Measurements from ENCODE around the gene GCN1. TPM values are rescaled to one million over a fixed set of nuclear protein-coding genes. Genes with fewer than 3 reads are reported as not detected.

The GCN1 gene
- total RNA-seq, 1 experiment from 2014 or later, result 181 TPM

DNA sequence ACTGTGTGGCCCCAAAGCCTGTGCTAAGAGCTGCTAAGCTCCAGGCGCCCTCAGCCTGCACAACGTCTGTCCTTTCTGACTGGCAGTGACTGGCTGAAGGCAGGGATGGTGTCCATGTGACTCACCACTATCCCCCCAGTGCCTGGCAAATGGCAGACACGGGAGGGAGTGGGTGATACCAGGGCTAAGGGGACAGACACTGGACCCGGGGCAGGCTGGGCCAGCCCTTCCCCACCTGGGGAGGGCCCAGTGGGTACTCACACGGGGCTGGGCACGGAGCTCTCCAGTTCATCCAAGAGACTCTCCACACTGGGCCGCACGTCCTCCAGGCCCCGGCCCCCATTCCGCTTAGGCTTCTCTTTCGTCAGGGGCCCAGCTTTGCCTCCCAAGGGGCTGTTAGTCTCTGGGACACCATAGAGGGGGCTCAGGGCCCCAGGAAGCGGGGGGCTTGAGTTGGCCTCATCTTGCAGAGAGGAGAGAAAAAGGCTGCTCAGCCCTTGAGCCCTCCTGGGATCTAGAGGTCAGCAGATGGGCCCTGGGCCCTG, 27.8 kb upstream of the GCN1 start:
- ATAC-seq (no peak), DNase-seq (ENCODE audit: low spot score) (no peak)
- peaks cover 36% of the 10 kb centered on the region for H3K36me3 Mint-ChIP-seq
- CTCF ChIA-PET, result interaction anchor here (0.5 to 2.4 kb wide), 4 partner anchors 21 to 104 kb away, joined by 3 to 10 read pairs (median 4); partner anchors contain the start of genes PXN, RPLP0 and SIRT4
- H3K27me3 Mint-ChIP-seq (ENCODE audit: low read depth), result no peaks in the 10 kb centered on the region
- TF ChIP-seq, protein P1, sequence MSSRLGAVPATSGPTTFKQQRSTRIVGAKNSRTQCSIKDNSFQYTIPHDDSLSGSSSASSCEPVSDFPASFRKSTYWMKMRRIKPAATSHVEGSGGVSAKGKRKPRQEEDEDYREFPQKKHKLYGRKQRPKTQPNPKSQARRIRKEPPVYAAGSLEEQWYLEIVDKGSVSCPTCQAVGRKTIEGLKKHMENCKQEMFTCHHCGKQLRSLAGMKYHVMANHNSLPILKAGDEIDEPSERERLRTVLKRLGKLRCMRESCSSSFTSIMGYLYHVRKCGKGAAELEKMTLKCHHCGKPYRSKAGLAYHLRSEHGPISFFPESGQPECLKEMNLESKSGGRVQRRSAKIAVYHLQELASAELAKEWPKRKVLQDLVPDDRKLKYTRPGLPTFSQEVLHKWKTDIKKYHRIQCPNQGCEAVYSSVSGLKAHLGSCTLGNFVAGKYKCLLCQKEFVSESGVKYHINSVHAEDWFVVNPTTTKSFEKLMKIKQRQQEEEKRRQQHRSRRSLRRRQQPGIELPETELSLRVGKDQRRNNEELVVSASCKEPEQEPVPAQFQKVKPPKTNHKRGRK (CRISPR knock-in tag; IDR thresholded peaks at IDR 0.05; ENCODE audit: borderline replicate concordance), result no peak
- TF ChIP-seq, protein P2, sequence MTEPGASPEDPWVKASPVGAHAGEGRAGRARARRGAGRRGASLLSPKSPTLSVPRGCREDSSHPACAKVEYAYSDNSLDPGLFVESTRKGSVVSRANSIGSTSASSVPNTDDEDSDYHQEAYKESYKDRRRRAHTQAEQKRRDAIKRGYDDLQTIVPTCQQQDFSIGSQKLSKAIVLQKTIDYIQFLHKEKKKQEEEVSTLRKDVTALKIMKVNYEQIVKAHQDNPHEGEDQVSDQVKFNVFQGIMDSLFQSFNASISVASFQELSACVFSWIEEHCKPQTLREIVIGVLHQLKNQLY (CRISPR knock-in tag; IDR thresholded peaks at IDR 0.05), result no peak
- TF ChIP-seq NR2C2 (CRISPR knock-in tag; IDR thresholded peaks at IDR 0.05), result no peak
- no peak for TF ChIP-seq TP53 (CRISPR knock-in tag; IDR thresholded peaks at IDR 0.05)
- no peak for TF ChIP-seq CREB1 (CRISPR knock-in tag; IDR thresholded peaks at IDR 0.05)
- TF ChIP-seq, protein P3, sequence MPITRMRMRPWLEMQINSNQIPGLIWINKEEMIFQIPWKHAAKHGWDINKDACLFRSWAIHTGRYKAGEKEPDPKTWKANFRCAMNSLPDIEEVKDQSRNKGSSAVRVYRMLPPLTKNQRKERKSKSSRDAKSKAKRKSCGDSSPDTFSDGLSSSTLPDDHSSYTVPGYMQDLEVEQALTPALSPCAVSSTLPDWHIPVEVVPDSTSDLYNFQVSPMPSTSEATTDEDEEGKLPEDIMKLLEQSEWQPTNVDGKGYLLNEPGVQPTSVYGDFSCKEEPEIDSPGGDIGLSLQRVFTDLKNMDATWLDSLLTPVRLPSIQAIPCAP (CRISPR knock-in tag; IDR thresholded peaks at IDR 0.05), result no peak
- no peak for TF ChIP-seq SOX15 (CRISPR knock-in tag; IDR thresholded peaks at IDR 0.05)
- TF ChIP-seq, protein P4, sequence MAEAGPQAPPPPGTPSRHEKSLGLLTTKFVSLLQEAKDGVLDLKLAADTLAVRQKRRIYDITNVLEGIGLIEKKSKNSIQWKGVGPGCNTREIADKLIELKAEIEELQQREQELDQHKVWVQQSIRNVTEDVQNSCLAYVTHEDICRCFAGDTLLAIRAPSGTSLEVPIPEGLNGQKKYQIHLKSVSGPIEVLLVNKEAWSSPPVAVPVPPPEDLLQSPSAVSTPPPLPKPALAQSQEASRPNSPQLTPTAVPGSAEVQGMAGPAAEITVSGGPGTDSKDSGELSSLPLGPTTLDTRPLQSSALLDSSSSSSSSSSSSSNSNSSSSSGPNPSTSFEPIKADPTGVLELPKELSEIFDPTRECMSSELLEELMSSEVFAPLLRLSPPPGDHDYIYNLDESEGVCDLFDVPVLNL (CRISPR knock-in tag; IDR thresholded peaks at IDR 0.05; ENCODE audit: borderline replicate concordance, low read depth), result no peak
- no peak for TF ChIP-seq RORB (CRISPR knock-in tag; IDR thresholded peaks at IDR 0.05)
- TF ChIP-seq, protein P5, sequence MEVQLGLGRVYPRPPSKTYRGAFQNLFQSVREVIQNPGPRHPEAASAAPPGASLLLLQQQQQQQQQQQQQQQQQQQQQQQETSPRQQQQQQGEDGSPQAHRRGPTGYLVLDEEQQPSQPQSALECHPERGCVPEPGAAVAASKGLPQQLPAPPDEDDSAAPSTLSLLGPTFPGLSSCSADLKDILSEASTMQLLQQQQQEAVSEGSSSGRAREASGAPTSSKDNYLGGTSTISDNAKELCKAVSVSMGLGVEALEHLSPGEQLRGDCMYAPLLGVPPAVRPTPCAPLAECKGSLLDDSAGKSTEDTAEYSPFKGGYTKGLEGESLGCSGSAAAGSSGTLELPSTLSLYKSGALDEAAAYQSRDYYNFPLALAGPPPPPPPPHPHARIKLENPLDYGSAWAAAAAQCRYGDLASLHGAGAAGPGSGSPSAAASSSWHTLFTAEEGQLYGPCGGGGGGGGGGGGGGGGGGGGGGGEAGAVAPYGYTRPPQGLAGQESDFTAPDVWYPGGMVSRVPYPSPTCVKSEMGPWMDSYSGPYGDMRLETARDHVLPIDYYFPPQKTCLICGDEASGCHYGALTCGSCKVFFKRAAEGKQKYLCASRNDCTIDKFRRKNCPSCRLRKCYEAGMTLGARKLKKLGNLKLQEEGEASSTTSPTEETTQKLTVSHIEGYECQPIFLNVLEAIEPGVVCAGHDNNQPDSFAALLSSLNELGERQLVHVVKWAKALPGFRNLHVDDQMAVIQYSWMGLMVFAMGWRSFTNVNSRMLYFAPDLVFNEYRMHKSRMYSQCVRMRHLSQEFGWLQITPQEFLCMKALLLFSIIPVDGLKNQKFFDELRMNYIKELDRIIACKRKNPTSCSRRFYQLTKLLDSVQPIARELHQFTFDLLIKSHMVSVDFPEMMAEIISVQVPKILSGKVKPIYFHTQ (CRISPR knock-in tag; IDR thresholded peaks at IDR 0.05), result no peak
- TF ChIP-seq, protein P6, sequence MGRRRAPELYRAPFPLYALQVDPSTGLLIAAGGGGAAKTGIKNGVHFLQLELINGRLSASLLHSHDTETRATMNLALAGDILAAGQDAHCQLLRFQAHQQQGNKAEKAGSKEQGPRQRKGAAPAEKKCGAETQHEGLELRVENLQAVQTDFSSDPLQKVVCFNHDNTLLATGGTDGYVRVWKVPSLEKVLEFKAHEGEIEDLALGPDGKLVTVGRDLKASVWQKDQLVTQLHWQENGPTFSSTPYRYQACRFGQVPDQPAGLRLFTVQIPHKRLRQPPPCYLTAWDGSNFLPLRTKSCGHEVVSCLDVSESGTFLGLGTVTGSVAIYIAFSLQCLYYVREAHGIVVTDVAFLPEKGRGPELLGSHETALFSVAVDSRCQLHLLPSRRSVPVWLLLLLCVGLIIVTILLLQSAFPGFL (CRISPR knock-in tag; IDR thresholded peaks at IDR 0.05; ENCODE audit: borderline replicate concordance), result no peak
- TF ChIP-seq NFYB (CRISPR knock-in tag; conservative IDR thresholded peaks at IDR 0.05; ENCODE audit: low read depth), result no peak
- no peak overlapping the region for H3K4me3 Mint-ChIP-seq
- no peaks in the 10 kb centered on the region for H3K9me3 Mint-ChIP-seq
- peaks cover 19% of the 10 kb centered on the region for H3K4me1 Mint-ChIP-seq
- POLR2A ChIA-PET, result interaction anchor here (2.7 kb wide), 1 partner anchor 21 kb away, joined by 8 read pairs; the partner anchor contains the start of gene RPLP0
- H3K27ac Mint-ChIP-seq, result no peak overlapping the region

DNA sequence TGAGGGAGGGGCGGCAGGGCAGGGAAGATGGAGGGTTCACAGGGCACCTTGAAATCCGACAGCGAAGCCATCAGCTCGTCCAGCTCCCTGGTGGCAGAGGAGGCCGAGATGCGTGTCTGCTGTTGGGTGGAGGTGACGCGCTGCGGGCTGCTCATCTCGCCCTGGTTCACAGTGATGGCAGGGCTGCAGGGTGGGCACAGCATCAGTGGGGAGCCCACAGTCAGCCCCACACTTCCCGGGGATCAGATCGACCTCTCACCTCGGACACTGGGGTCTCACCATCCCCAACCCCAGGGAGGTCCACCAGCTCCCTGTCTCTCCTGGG, 27.0 kb upstream of the GCN1 start:
- ChIA-PET POLR2A (interaction anchor here (2.7 kb wide), 1 partner anchor 21 kb away, joined by 8 read pairs; the partner anchor contains the start of gene RPLP0), CTCF (interaction anchor here (0.5 to 2.4 kb wide), 4 partner anchors 20 to 209 kb away, joined by 3 to 10 read pairs (median 4); partner anchors contain the start of genes PXN and RPLP0)
- Mint-ChIP-seq H3K4me1 (peaks cover 13% of the 10 kb centered on the region), H3K27ac (no peak overlapping the region), H3K27me3 (ENCODE audit: low read depth) (no peaks in the 10 kb centered on the region), H3K9me3 (no peaks in the 10 kb centered on the region), H3K36me3 (peaks cover 36% of the 10 kb centered on the region), H3K4me3 (no peak overlapping the region)
- ATAC-seq (no peak), DNase-seq (ENCODE audit: low spot score) (no peak)
- TF ChIP-seq IRF2 (CRISPR knock-in tag; IDR thresholded peaks at IDR 0.05; ENCODE audit: borderline replicate concordance, low read depth), result no peak
- no peak for TF ChIP-seq ZNF671 (CRISPR knock-in tag; IDR thresholded peaks at IDR 0.05)
- no peak for TF ChIP-seq ESRRA (CRISPR knock-in tag; IDR thresholded peaks at IDR 0.05; ENCODE audit: borderline replicate concordance)
- no peak for TF ChIP-seq ZNF423 (CRISPR knock-in tag; IDR thresholded peaks at IDR 0.05)
- TF ChIP-seq, protein P7, sequence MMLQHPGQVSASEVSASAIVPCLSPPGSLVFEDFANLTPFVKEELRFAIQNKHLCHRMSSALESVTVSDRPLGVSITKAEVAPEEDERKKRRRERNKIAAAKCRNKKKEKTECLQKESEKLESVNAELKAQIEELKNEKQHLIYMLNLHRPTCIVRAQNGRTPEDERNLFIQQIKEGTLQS (CRISPR knock-in tag; conservative IDR thresholded peaks at IDR 0.05), result no peak
- TF ChIP-seq SP1 (CRISPR knock-in tag; conservative IDR thresholded peaks at IDR 0.05), result no peak
- TF ChIP-seq, protein P4 (CRISPR knock-in tag; IDR thresholded peaks at IDR 0.05; ENCODE audit: borderline replicate concordance, low read depth), result no peak
